Tibial artery (tissue), 4 donors: ENCODE results near the gene MAL.

ENCODE experiments used
- DNase-seq, 2 donors: peaks; one replicate each; pipeline ENCODE4 v3.0.0-alpha.2; 2019
- H3K27ac ChIP-seq, 2 donors: fragments of 200-600 bp; sonication (generic) in 1 of 2; 1 replicate in 1 of 2; 2 replicates in 1 of 2; pipeline ENCODE4 v1.5.1; 2018 to 2019; ENCODE audit warnings: mild to moderate bottlenecking in 1 of 2
- H3K27me3 ChIP-seq, 2 donors: fragments of 200-600 bp; sonication (generic) in 1 of 2; one replicate each; pipeline versions ENCODE4 v1.5.1 to v1.6.0; 2016 to 2019
- H3K36me3 ChIP-seq, 3 donors: fragments of 200-600 bp; sonication (generic) in 2 of 3; one replicate each; pipeline ENCODE4 v1.5.1; 2016 to 2019; ENCODE audit warnings: mild to moderate bottlenecking in 2 of 3
- H3K4me1 ChIP-seq, 4 donors: fragments of 200-600 bp; sonication (generic) in 2 of 4; 1 replicate in 3 of 4; 2 replicates in 1 of 4; pipeline ENCODE4 v1.5.1; 2016 to 2019
- H3K4me3 ChIP-seq, 2 donors: fragments of 200-600 bp; sonication (generic) in 1 of 2; 1 replicate in 1 of 2; 2 replicates in 1 of 2; pipeline ENCODE4 v1.5.1; 2018 to 2019; ENCODE audit warnings: mild to moderate bottlenecking in 2 of 2
- H3K9me3 ChIP-seq, 3 donors: fragments of 200-600 bp; sonication (generic) in 1 of 3; one replicate each; pipeline ENCODE4 v1.5.1; 2016 to 2019
- intact Hi-C: fragments of 100-400 bp; cut with DNase I; formaldehyde crosslinking; loops from one replicate; pipeline ENCODE4 v1.15.0; 2023; ENCODE audit warnings: low total_unique reads
- TF ChIP-seq, protein P1 (sequence below), 2 experiments: fragments of 200-600 bp in 1 of 2; fragments of 450-650 bp in 1 of 2; IDR thresholded peaks; one replicate each; pipeline ENCODE4 v1.5.1; 2017 to 2019; ENCODE audit warnings: antibody characterized with exemption in 2 of 2, mild to moderate bottlenecking in 1 of 2, moderate library complexity in 1 of 2

Gene MAL

DNA sequence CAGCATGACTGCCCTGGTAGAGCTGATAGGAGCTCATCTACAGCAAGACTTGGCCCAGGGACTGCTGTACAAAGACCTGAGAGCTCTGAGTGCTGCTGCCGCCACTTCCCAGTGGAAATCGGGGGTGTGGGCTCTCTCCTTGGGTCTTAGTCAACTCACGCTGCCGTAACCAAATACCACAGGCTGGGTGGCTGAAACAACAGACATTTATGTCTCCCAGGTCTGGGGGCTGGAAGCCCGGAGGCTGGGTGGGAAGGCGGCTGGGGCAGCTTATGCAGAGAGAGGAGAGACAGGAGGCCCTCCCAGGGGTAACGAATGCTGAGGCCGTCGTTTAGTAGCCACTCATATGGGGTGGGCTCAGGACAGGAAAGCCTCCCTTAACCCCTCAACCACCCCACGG is 15.4 kb upstream of the MAL start:
- TF ChIP-seq, protein P1, sequence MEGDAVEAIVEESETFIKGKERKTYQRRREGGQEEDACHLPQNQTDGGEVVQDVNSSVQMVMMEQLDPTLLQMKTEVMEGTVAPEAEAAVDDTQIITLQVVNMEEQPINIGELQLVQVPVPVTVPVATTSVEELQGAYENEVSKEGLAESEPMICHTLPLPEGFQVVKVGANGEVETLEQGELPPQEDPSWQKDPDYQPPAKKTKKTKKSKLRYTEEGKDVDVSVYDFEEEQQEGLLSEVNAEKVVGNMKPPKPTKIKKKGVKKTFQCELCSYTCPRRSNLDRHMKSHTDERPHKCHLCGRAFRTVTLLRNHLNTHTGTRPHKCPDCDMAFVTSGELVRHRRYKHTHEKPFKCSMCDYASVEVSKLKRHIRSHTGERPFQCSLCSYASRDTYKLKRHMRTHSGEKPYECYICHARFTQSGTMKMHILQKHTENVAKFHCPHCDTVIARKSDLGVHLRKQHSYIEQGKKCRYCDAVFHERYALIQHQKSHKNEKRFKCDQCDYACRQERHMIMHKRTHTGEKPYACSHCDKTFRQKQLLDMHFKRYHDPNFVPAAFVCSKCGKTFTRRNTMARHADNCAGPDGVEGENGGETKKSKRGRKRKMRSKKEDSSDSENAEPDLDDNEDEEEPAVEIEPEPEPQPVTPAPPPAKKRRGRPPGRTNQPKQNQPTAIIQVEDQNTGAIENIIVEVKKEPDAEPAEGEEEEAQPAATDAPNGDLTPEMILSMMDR (IDR thresholded peaks at IDR 0.05), result no peak
- Histone ChIP-seq H3K27ac (no peak overlapping the region), H3K9me3 (no peaks in the 10 kb centered on the region), H3K27me3 (peaks cover 0 to 12% of the 10 kb centered on the region in 2 donors), H3K36me3 (no peaks in the 10 kb centered on the region), H3K4me1 (no peaks in the 10 kb centered on the region), H3K4me3 (no peak overlapping the region)
- intact Hi-C loops, result no loop called here
- DNase-seq, result no peak

DNA sequence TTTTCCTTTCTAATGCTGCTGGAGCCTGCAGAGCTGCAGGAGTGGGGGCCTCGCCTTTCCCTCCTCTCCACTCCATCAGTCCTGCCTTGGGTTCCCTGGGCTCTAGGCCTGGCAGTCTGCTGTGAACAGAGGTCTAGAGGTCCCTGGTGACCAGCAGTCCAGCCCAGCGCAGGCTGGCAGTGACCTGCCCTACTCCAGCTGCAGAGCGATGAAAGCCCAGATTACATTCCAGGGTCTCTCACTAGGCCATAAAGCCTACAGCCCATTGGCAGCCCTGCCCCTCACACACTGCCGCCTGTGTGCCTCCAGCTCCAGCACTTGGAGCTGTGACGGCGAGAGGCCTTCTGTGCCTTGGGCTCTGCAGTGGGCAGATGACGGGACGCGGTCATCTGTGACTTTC is 14.8 kb upstream of the MAL start:
- intact Hi-C loops, result no loop called here
- H3K4me1 ChIP-seq, result no peaks in the 10 kb centered on the region
- H3K27ac ChIP-seq, result no peak overlapping the region
- DNase-seq, result no peak
- TF ChIP-seq, protein P1 (IDR thresholded peaks at IDR 0.05), result no peak
- no peak overlapping the region for H3K4me3 ChIP-seq
- H3K9me3 ChIP-seq, result no peaks in the 10 kb centered on the region
- no peaks in the 10 kb centered on the region for H3K36me3 ChIP-seq
- peaks cover 0 to 8% of the 10 kb centered on the region in 2 donors for H3K27me3 ChIP-seq

DNA sequence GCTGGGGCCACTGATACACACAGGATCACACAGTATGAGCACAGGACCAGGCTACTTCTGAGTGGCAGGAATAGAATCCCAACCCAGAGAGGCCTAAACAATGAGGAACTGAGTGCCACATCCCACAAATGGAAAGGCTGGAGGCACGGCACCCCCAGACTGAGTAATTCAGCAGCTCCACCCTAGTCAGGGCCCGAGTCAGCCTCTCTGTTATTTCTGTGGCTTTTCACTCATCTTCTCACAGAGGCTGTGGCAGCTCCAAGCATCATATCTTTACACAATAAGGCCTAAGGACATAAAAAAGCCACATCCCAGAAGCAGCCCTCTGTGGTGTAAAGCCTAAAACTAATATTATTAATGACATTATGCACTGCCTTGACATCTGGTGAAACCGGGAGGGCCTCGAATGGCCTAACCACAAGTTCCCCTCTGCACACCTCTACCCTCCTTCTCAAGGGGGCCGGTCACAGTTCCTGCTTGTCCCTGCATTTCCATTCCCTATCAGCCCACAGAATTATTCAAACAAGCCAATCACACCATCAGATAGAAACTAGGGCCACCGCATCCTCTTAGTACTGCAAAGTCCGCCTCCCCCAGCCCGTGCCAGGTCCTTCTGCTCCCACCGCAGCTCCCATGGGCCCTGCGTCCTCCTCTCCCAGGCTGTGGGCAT is 12.5 kb upstream of the MAL start:
- TF ChIP-seq, protein P1 (IDR thresholded peaks at IDR 0.05), result no peak
- H3K4me3 ChIP-seq, result no peak overlapping the region
- H3K4me1 ChIP-seq, result no peaks in the 10 kb centered on the region
- peaks cover 0 to 4% of the 10 kb centered on the region in 2 donors for H3K27me3 ChIP-seq
- intact Hi-C loops, result no loop called here
- no peak overlapping the region for H3K27ac ChIP-seq
- H3K9me3 ChIP-seq, result no peaks in the 10 kb centered on the region
- H3K36me3 ChIP-seq, result no peaks in the 10 kb centered on the region
- DNase-seq, result no peak

DNA sequence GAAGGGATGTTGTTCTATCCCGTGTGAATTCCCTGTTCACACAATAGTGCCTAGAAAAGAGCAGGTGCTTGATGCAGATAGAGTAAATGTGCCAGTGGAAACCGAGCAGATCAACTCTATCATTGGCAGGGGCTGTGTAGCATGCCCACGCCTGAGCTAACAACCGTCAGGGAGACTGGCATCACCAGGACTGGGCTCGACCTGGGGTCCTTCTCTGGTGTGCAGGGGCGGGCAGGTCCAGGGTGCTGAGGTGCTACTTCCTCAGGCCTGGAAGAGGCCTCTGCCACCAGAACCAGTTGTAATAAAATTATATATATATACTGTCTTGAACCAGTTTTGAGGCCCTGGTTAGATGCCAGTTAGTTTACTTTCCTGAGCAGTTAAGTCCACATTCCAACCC is 11.8 kb upstream of the MAL start:
- DNase-seq, result no peak
- H3K9me3 ChIP-seq, result no peaks in the 10 kb centered on the region
- H3K27me3 ChIP-seq, result peaks cover 0 to 7% of the 10 kb centered on the region in 2 donors
- H3K27ac ChIP-seq, result no peak overlapping the region
- TF ChIP-seq, protein P1 (IDR thresholded peaks at IDR 0.05), result no peak
- H3K36me3 ChIP-seq, result no peaks in the 10 kb centered on the region
- no peaks in the 10 kb centered on the region for H3K4me1 ChIP-seq
- intact Hi-C loops, result no loop called here
- no peak overlapping the region for H3K4me3 ChIP-seq

DNA sequence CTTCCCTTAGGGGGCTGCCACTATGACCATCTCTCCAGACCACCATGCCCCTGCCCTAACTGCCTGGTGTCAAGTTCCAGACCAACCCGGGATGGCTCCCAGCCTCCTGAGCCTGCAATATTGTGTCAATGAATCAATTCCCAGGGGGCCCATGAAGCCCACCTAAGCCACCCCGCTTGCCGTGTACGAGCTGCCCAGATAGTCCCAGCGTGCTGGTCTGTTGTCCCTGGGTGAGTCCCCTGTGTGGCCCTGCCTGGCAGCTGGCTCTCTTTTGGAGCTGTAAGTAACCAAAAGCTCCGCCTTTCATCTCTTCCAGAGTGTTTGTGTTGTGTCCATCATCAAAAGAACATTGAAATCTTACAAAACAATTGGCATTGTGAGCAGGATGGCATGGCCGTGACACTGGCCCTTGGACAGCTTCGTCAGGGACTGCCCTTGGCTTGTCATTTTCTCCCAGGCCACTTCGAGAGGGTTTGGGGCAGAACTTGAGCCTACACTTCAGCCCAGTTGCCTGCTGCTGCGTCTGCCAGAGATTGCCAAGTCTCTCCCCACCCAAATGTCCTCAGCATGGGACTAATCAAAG is 11.3 kb upstream of the MAL start:
- no peak overlapping the region for H3K27ac ChIP-seq

More for the DNA sequence above, 11.3 kb upstream of the MAL start:
- TF ChIP-seq, protein P1 (IDR thresholded peaks at IDR 0.05), result no peak
- Histone ChIP-seq H3K4me1 (no peaks in the 10 kb centered on the region), H3K36me3 (no peaks in the 10 kb centered on the region), H3K9me3 (no peaks in the 10 kb centered on the region), H3K27me3 (peaks cover 0 to 8% of the 10 kb centered on the region in 2 donors), H3K4me3 (no peak overlapping the region)
- DNase-seq, result no peak
- intact Hi-C loops, result no loop called here
